OCI-LY7 (cell line): ENCODE data around the gene CAMSAP2. TPM values are rescaled to one million over a fixed set of nuclear protein-coding genes. Genes with fewer than 3 reads are reported as not detected.

Source experiments
- BruUV-seq: library from RNA; stranded (reverse); fragments of 400-500 nt; replicated peaks from 2 replicates; lab custom pipeline; 2021; lab: Mats Ljungman, UMichigan
- CTCF ChIA-PET: fragments of 300-600 bp; sonication (Branson Sonifier 250); formaldehyde crosslinking; loops from one replicate; lab custom pipeline; 2022; ENCODE audit warnings: antibody characterized with exemption; ENCODE audit not compliant: unreplicated experiment; lab: Charles Lee
- POLR2A ChIA-PET: fragments of 300-600 bp; sonication (Branson Sonifier 250); formaldehyde crosslinking; loops from one replicate; lab custom pipeline; 2022; ENCODE audit warnings: antibody characterized with exemption; lab: Charles Lee
- DNase-seq: peaks from one replicate; pipeline ENCODE4 v3.0.0-alpha.2; 2015; ENCODE audit warnings: low spot score
- H2AFZ ChIP-seq: fragments of 200-600 bp; sonication (generic), shearing (Covaris generic); 2 replicates; pipeline ENCODE4 v1.6.1; 2014; ENCODE audit warnings: mild to moderate bottlenecking, antibody characterized with exemption, low read length, moderate library complexity
- H3K27ac ChIP-seq: fragments of 200-600 bp; sonication (generic); 2 replicates; pipeline ENCODE4 v1.5.1; 2014; ENCODE audit warnings: mixed run types, low read depth, mild to moderate bottlenecking, moderate library complexity, low read length, inconsistent platforms; ENCODE audit not compliant: poor library complexity, severe bottlenecking
- H3K36me3 ChIP-seq: fragments of 200-600 bp; sonication (generic); 2 replicates; pipeline ENCODE4 v1.6.1; 2014; ENCODE audit warnings: mild to moderate bottlenecking, antibody characterized with exemption, low read length, moderate library complexity, mixed read lengths; ENCODE audit not compliant: insufficient read depth
- H3K4me1 ChIP-seq: fragments of 200-600 bp; sonication (generic); 2 replicates; pipeline ENCODE4 v1.5.1; 2014; ENCODE audit warnings: mild to moderate bottlenecking, low read length; ENCODE audit not compliant: insufficient read depth, poor library complexity, severe bottlenecking
- H3K4me2 ChIP-seq: fragments of 200-600 bp; sonication (generic); 2 replicates; pipeline ENCODE4 v1.6.1; 2014; ENCODE audit warnings: mild to moderate bottlenecking, low read length
- H3K4me3 ChIP-seq: fragments of 200-600 bp; sonication (generic); 2 replicates; pipeline ENCODE4 v1.5.1; 2014; ENCODE audit warnings: mild to moderate bottlenecking, low read depth, low read length; ENCODE audit not compliant: poor library complexity, severe bottlenecking
- H3K79me2 ChIP-seq: fragments of 200-600 bp; sonication (generic); 2 replicates; pipeline ENCODE4 v1.6.1; 2016; ENCODE audit warnings: low read depth, mild to moderate bottlenecking, low read length, moderate library complexity, mixed read lengths; ENCODE audit not compliant: insufficient read depth
- H3K9me2 ChIP-seq: fragments of 200-600 bp; sonication (generic); 2 replicates; pipeline ENCODE4 v1.6.1; 2016; ENCODE audit warnings: mild to moderate bottlenecking, low read length, mixed read lengths; ENCODE audit not compliant: insufficient read depth
- H3K9me3 ChIP-seq: fragments of 200-600 bp; sonication (generic); 2 replicates; pipeline ENCODE4 v1.6.1; 2014; ENCODE audit warnings: mild to moderate bottlenecking, mixed run types, low read length, mixed read lengths
- H4K20me1 ChIP-seq: fragments of 200-600 bp; sonication (generic); 2 replicates; pipeline ENCODE4 v1.6.1; 2014; ENCODE audit warnings: mild to moderate bottlenecking, antibody characterized with exemption, low read length, moderate library complexity, mixed read lengths; ENCODE audit not compliant: insufficient read depth
- EZH2phosphoT487 ChIP-seq: fragments of 200-600 bp; sonication (generic); IDR thresholded peaks from 2 replicates; pipeline ENCODE4 v1.6.1; 2018; ENCODE audit warnings: low read depth, borderline replicate concordance, mild to moderate bottlenecking, mixed run types, antibody characterized with exemption, low read length, moderate library complexity, mixed read lengths
- intact Hi-C: fragments of 100-400 bp; cut with micrococcal nuclease; formaldehyde crosslinking; loops from one replicate; pipeline ENCODE4 v1.10.0; 2022; ENCODE audit not compliant: unreplicated experiment
- total RNA-seq, 2 experiments: library from RNA; depleted of rRNA in 1 of 2; stranded (reverse); fragments of >200 nt in 1 of 2; shearing (Covaris generic) in 1 of 2; gene quantifications; 2 replicates each; pipeline ENCODE4 v1.2.3, GENCODE V29; 2014 to 2022
- TF ChIP-seq, protein P1 (sequence below): fragments of 200-600 bp; sonication (generic); conservative IDR thresholded peaks from 2 replicates; pipeline ENCODE4 v1.5.1; 2014; ENCODE audit warnings: mild to moderate bottlenecking, antibody characterized with exemption, low read length, moderate library complexity, mixed read lengths

Gene CAMSAP2
- total RNA-seq, 2 experiments from 2014 or later, result 9.2 to 14.9 TPM

DNA sequence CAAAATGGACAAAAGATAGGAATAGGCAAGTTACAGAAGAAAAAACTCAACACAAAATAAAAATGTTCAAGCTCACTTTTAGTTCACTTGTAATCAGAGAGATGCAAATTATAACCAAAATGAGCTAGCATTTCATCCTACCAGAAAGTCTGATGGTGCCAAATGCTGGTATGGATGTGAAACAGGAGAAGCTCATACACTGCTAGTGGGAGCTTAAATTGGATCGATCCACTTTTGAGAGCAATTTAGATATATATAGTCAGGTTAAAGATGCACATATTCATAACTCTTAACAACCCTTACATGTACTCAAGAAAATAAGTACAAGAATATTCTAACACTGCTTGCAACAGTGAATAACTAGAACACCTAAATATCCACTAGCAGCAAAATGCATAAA, 18.5 kb upstream of the CAMSAP2 start:
- intact Hi-C loops, result no loop called here
- BruUV-seq, result no TSS peak
- no peaks in the 10 kb centered on the region for H3K36me3 ChIP-seq
- no peaks in the 10 kb centered on the region for H3K79me2 ChIP-seq
- CTCF ChIA-PET, result no interaction called here
- H3K9me2 ChIP-seq, result no peaks in the 10 kb centered on the region
- H3K9me3 ChIP-seq, result no peaks in the 10 kb centered on the region
- no peak overlapping the region for H3K4me2 ChIP-seq
- no peak for TF ChIP-seq EZH2phosphoT487
- TF ChIP-seq, protein P1, sequence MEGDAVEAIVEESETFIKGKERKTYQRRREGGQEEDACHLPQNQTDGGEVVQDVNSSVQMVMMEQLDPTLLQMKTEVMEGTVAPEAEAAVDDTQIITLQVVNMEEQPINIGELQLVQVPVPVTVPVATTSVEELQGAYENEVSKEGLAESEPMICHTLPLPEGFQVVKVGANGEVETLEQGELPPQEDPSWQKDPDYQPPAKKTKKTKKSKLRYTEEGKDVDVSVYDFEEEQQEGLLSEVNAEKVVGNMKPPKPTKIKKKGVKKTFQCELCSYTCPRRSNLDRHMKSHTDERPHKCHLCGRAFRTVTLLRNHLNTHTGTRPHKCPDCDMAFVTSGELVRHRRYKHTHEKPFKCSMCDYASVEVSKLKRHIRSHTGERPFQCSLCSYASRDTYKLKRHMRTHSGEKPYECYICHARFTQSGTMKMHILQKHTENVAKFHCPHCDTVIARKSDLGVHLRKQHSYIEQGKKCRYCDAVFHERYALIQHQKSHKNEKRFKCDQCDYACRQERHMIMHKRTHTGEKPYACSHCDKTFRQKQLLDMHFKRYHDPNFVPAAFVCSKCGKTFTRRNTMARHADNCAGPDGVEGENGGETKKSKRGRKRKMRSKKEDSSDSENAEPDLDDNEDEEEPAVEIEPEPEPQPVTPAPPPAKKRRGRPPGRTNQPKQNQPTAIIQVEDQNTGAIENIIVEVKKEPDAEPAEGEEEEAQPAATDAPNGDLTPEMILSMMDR, result no peak
- H4K20me1 ChIP-seq, result no peaks in the 10 kb centered on the region
- H3K4me3 ChIP-seq, result no peak overlapping the region
- no peak for DNase-seq
- H3K4me1 ChIP-seq, result no peaks in the 10 kb centered on the region
- POLR2A ChIA-PET, result interaction anchor here (1.4 kb wide), 1 partner anchor 50 kb away, joined by 4 read pairs; the partner anchor contains the start of gene DDX59
- no peak overlapping the region for H2AFZ ChIP-seq
- no peak overlapping the region for H3K27ac ChIP-seq

DNA sequence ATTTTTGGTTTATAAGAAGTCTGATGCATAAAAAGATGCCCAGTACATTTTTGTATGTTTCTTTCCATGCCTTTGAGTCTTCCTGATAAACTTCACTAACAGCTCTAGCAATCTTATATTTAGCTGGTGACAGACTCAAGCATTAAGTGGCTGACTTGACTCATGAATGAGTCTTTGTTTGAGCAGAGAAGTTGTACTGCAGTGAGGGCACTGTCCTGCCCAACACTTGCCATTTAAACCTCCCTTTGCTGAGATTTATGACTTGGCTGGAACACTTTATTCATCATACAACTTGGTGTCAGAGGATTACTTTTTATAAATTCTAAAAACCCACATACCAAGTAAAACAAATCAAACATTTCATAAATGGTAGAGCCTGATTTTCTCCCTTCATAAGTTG, 14.6 kb upstream of the CAMSAP2 start:
- Histone ChIP-seq H3K36me3 (no peaks in the 10 kb centered on the region), H4K20me1 (no peaks in the 10 kb centered on the region), H3K4me3 (no peak overlapping the region), H3K9me2 (no peaks in the 10 kb centered on the region), H2AFZ (no peak overlapping the region), H3K9me3 (no peaks in the 10 kb centered on the region), H3K27ac (no peak overlapping the region), H3K4me1 (no peaks in the 10 kb centered on the region), H3K4me2 (no peak overlapping the region), H3K79me2 (no peaks in the 10 kb centered on the region)
- intact Hi-C loops, result no loop called here
- ChIA-PET CTCF (no interaction called here), POLR2A (interaction anchor here (1.4 kb wide), 1 partner anchor 14 kb away, joined by 4 read pairs; no protein-coding TSS in a partner anchor)
- DNase-seq, result no peak
- no peak for TF ChIP-seq EZH2phosphoT487
- TF ChIP-seq, protein P1, result no peak
- BruUV-seq, result no TSS peak

DNA sequence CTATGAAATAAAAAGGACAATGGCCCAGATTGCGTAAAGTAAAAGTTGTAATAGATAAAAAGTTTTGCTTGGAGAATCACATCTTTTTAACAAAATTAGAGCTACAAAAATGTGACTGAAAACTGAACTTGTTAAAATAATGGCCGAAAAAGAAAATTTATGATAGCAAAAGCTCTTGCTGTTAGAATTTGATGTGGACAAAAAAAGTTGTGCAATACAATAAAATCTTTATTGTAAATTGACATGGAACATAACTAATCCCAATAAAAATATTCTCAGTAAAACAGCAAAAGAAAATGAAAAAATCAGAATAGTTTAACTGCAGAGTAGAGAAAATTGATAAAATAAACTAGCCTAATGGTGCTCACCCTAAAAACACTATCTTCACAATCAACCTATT, 11.4 kb upstream of the CAMSAP2 start:
- TF ChIP-seq, protein P1, result no peak
- TF ChIP-seq EZH2phosphoT487, result no peak
- H4K20me1 ChIP-seq, result no peaks in the 10 kb centered on the region
- no peak for DNase-seq
- ChIA-PET POLR2A (interaction anchor here (1.2 to 2.6 kb wide), 2 partner anchors 11 to 82 kb away, joined by 3 to 10 read pairs; partner anchors contain the start of gene CAMSAP2), CTCF (no interaction called here)
- BruUV-seq, result no TSS peak
- H3K4me3 ChIP-seq, result no peak overlapping the region
- H3K79me2 ChIP-seq, result no peaks in the 10 kb centered on the region
- no peaks in the 10 kb centered on the region for H3K36me3 ChIP-seq
- peaks cover 5% of the 10 kb centered on the region for H3K4me1 ChIP-seq
- H2AFZ ChIP-seq, result no peak overlapping the region
- no peaks in the 10 kb centered on the region for H3K9me3 ChIP-seq
- intact Hi-C loops, result no loop called here
- no peak overlapping the region for H3K27ac ChIP-seq
- H3K9me2 ChIP-seq, result no peaks in the 10 kb centered on the region
- H3K4me2 ChIP-seq, result no peak overlapping the region
